NCI-H345 (cell line): ENCODE results near the gene AUTS2.

Experiments used
- DNase-seq: peaks from one replicate; lab custom pipeline; 2025; lab: John Stamatoyannopoulos, UW

The AUTS2 gene

DNA sequence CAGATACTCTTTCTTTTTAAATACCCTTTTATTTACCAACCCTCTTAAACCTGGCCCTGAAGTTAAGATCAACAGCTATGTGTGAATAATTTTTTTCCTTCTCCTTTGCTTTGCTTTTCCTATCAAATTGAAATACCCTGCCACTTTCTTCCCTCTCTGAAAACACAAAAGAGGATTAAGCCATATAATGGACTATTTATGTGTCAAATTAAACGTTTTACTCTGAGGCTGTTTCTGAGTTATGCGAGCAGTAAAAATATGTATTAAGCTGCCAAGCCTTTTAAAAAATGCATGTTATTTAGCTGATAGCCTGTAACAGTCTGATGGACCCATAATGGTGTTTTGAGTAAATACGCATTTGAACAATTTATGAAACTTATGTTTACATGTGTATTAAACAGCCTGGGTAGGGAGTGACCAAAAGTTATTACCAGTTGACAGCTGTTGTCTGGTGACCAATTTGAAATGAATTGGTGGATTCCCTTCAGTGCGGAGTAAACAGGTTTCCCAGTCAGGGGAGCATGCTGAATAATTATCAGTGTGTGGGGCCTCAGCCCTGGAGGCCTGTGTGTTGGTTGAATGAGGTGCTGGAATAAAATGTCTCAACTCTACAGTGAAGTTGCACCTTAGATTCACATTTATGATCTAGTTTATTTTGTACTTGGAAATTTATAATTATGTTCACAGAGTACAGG lies 89.6 kb downstream of the AUTS2 start:
- DNase-seq: peak; percentile 5

DNA sequence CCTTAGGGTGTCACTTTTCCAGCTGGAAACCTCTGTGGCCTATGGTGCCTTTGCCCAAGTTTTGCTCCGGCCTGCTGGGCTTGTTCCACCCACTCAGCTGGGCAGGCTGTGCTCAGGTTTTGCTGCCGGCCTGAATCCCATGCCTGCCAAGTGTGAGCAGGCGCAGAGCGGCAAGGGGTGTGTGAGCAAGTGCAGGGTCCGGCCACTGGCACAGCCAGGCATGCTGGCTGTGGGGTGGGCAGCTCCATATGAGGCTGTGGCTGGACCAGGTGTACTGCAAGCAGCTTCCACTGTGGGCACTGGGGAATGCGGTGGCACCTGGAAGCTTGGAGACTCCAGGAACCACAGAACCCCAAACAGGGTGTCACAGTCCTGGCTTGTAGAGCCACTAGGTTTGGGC lies 92.1 kb downstream of the AUTS2 start:
- no peak for DNase-seq

DNA sequence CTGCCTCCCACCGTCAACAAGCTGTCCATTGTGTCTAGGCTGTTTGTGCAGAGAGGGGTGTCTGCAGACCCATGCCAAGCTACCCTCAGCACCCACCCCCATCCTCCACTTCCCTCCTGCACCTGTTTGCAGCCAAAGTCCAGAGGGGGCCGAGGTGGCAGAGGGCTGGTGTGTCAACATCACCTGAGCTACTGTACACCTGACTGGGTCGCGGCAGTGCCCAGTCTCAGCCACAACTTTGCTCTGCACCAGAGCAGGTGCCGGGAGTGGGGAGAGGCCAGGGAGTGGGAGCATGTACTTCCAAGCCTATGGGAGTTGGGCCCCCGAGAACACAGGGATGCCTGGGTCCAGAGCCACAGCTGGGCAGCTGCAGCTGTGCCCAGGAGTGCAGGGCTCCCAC lies 93.1 kb downstream of the AUTS2 start:
- no peak for DNase-seq

DNA sequence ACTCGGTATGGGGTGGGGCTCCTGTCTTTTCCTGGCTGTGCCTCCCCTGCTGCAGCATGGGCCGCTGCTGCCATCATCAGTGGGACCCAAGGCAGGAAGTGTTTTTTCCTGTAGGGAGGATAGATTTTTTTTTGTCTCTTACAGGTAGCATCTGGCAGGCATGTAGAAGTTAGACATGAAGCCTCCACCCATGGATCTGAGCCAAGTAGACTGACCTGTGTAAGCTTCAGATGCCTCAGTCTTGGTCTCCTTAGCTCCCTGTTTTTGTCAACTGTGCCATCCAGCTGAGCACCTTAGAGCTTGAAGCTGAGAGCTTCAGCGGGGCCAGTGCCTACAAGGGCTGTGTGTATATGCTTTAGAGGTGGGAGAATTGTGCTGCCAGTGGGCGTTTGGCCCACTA lies 93.5 kb downstream of the AUTS2 start:
- no peak for DNase-seq

GRCh38 chr7:69692611-69693010 lies 94.3 kb downstream of the AUTS2 start:
- no peak for DNase-seq

GRCh38 chr7:69693042-69693441 lies 94.8 kb downstream of the AUTS2 start:
- DNase-seq: no peak

- no peak for DNase-seq
Observed at GRCh38 chr7:69696054-69696591, 97.8 kb downstream of the AUTS2 start.

- DNase-seq: no peak
Observed at GRCh38 chr7:69696686-69697685, 98.7 kb downstream of the AUTS2 start.

- DNase-seq: no peak
Observed at GRCh38 chr7:69698109-69698825, 100.0 kb downstream of the AUTS2 start.

DNA sequence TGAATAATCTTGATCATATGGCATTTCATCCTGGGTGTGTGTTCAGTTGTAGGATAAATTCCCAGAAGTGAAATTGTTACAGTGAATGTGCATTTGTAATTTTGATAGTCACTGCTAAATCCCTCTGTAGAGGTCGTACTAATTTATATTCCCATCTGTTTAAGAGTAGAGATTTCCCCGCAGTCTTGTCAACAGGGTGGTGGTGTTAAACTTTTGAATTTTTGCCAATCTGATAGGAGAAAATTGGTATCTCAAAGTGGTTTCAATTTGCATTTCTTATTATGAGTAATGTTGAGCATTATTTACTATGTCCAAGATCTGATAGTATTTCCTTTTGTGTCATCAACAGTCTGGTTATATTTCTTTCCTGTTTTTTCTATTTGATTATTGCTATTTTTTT lies 101.7 kb downstream of the AUTS2 start:
- no peak for DNase-seq

GRCh38 chr7:69700331-69700730 lies 102.1 kb downstream of the AUTS2 start:
- DNase-seq: no peak

DNA sequence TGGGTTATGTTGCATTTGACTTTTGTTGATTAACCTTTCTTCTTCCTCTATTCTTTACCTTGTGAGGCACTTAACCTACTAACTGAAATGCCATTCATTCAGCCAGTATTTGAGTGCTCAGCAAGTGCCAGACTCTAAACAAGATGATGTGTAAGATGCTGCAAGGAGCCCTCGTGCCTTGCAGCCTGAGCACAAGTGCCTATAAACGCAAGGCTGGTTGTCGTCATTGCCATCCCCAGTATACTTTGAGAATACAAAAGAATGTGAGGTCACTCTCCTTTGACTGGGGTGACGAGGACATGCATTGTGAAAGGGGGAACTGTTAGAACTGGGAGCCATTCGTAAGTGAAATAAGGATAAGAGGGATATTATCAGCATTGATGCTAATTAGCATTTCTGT lies 103.0 kb downstream of the AUTS2 start:
- DNase-seq: no peak

- DNase-seq: no peak
Observed at GRCh38 chr7:69702357-69702756, 104.1 kb downstream of the AUTS2 start.

GRCh38 chr7:69703099-69703498 lies 104.8 kb downstream of the AUTS2 start:
- no peak for DNase-seq

- no peak for DNase-seq
Observed at GRCh38 chr7:69706070-69706469, 107.8 kb downstream of the AUTS2 start.

DNA sequence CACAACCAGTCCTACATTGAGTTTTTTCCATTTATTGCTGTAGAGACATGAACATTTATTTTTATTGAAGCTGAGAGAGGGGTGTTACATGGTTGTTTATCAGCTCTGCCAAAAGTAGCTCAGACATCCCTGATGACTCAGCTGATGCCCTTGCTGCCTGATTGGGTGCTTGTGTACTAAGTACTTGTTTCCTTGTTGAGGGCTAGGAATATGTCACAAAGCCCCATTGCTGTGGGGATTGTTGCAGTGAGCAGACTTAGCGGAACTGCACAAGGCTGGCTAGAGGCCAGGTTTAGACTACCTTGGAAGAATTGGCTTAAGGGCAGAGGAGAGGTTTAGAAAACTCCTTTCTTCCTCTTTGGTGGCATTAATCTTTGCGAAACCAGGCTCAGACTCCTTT lies 110.6 kb downstream of the AUTS2 start:
- DNase-seq: peak; percentile 61

GRCh38 chr7:69710768-69711438 lies 112.6 kb downstream of the AUTS2 start:
- DNase-seq: no peak

GRCh38 chr7:69714886-69715576 lies 116.8 kb downstream of the AUTS2 start:
- DNase-seq: no peak

DNA sequence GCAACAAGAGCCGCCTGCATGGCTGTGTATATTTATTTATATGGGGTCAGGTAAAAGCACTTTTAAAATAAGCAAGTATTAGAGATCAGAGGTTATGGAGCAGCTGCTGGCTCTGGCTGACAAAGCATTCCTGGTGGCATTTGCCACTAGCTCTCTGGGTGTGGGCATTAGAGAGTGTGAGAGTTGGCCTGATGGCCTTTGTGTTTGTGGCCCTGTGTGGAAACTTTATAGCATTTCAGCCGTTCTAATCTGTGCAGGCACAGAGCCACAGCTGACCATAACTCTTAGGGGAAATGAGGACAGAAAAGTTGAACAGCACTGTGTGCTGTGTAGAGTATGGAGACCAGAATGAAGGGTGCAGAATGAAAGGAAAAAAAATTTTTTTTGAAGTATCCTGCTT lies 118.9 kb downstream of the AUTS2 start:
- no peak for DNase-seq

DNA sequence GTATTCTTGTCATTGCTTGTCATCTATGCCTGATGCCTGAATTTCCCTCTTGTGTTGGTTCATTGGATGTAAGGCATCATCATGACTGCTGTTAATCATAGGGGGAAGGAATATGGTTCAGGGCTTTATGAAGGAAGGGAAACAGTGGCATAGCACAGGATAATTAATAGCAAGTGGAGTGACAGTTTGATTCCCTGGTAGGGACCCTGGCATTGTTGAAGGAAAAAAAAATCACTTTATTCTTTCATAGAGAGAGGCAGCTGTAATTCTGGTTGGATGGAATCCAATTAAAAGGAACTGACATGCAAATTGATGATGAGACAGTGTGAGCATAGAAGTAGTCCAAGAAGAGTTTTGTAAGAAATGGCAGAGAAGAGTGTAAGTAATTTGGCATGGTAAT lies 121.4 kb downstream of the AUTS2 start:
- DNase-seq: no peak

DNA sequence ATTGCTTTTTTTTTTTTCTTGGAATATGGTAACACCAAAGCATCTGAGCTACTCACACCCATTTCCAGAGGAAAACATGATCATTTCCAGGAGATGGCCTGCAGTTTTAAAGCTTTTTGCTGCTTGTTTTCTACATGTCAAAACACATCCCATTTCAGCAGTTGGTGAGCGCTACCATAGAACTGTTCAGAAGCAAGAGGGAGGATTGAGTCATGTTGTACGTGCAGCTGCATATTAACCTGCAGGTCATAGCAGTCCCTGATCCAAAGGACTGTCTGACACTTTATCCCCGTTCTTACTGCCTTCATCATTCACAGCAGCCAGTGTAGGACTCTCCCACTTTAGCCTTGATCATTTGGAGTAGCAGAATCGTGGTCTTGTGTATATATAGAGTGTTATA lies 124.6 kb downstream of the AUTS2 start:
- no peak for DNase-seq
